ENCODE data around the gene CPA1.

DNA sequence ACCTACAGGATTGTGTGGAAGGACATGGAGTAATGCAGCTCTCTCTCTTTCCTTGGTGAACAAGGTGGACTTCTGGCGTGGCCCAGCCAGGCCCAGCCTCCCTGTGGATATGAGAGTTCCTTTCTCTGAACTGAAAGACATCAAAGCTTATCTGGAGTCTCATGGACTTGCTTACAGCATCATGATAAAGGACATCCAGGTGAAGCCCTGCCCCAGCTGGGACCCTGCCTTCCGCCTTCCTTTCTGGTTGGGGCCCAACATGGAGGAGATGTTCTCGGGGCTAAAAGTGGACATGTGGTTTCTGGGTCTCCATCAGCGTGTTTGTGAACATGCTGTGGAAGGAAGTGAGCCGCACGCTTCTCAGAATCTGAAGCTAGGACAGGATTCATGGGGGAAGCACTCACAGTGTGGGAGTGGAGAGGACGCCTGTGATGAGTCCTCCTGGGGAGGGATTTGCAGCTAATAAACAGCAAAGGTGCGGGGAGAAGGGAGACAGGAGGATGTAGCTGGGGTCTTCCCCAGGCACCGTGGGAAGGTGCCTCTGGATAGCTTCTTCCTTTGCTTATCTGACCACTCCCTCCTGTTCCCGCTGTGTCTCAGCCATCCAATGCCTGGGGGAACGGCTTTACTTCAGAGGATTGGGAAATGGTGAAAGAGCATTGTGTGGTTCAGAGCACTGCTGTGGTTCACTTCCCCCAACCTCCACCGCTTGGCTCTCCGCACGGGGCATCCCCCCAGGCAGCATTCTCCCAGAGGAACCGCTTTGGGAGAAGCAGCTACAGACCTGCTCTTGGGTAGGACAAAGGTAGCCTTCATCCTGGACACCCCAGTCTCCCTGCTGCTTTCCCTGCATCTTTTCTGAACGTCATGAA is 30.1 kb upstream of the CPA1 start:
- TF ChIP-seq HOXD13 (CRISPR knock-in tag; IDR thresholded peaks at IDR 0.05; ENCODE audit: borderline replicate concordance) (no peak), ZNF37A (tag by site-specific recombination; IDR thresholded peaks at IDR 0.05) (no peak), YY1 (tag by site-specific recombination; IDR thresholded peaks at IDR 0.05) (no peak), ZNF792 (tag by site-specific recombination; IDR thresholded peaks at IDR 0.05) (no peak)
- TF ChIP-seq, protein P1, sequence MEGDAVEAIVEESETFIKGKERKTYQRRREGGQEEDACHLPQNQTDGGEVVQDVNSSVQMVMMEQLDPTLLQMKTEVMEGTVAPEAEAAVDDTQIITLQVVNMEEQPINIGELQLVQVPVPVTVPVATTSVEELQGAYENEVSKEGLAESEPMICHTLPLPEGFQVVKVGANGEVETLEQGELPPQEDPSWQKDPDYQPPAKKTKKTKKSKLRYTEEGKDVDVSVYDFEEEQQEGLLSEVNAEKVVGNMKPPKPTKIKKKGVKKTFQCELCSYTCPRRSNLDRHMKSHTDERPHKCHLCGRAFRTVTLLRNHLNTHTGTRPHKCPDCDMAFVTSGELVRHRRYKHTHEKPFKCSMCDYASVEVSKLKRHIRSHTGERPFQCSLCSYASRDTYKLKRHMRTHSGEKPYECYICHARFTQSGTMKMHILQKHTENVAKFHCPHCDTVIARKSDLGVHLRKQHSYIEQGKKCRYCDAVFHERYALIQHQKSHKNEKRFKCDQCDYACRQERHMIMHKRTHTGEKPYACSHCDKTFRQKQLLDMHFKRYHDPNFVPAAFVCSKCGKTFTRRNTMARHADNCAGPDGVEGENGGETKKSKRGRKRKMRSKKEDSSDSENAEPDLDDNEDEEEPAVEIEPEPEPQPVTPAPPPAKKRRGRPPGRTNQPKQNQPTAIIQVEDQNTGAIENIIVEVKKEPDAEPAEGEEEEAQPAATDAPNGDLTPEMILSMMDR (tag by site-specific recombination; IDR thresholded peaks at IDR 0.05): no peak

Data from HEK293 (cell line).